Measurements from ENCODE around the gene BFSP1. TPM values are rescaled to one million over a fixed set of nuclear protein-coding genes. Genes with fewer than 3 reads are reported as not detected.

BFSP1 gene
- polyA plus RNA-seq, 4 donors, result 3.1 to 4.9 (median 3.8) TPM

Other genes with a start within 250 kb of the BFSP1 start
- gene DSTN, start 38.7 kb upstream of the BFSP1 start, polyA plus RNA-seq (ENCODE audit: insufficient read length in 4 of 4), result 100 to 1,000 TPM; 313 to 472 (median 389) TPM
- 100 to 1,000 TPM; 116 to 208 (median 134) TPM for gene RRBP1, start 150.9 kb upstream of the BFSP1 start, polyA plus RNA-seq (ENCODE audit: insufficient read length in 4 of 4)
- not detected for gene BANF2, start 168.6 kb upstream of the BFSP1 start, polyA plus RNA-seq (ENCODE audit: insufficient read length in 4 of 4)

Measured in left renal pelvis (tissue), 4 donors.